Fibroblast of skin of abdomen (primary cell): Measurements from ENCODE around the gene CAPZA2. TPM values are rescaled to one million over a fixed set of nuclear protein-coding genes. Genes with fewer than 3 reads are reported as not detected.
"Not testable (repeated sequence)": the region's sequence is repeated elsewhere in the genome, so short reads cannot be mapped to it uniquely, and the experiment has no call there.

Experiments used
- DNase-seq: peaks from one replicate; pipeline ENCODE4 v3.0.0-alpha.2; 2013
- polyA plus RNA-seq, 2 experiments: library from polyadenylated mRNA; unstranded; fragments of 120-200 nt; gene quantifications; one replicate each; pipeline ENCODE4 v1.2.1, GENCODE V29; 2013; ENCODE audit not compliant: insufficient read length in 2 of 2

Gene CAPZA2
- 123 TPM for polyA plus RNA-seq (2013, experiment 1 of 2; ENCODE audit: insufficient read length)
- polyA plus RNA-seq (2013, experiment 2 of 2; ENCODE audit: insufficient read length), result 130 TPM

- DNase-seq, result peak; percentile 92
Measured at GRCh38 chr7:116862234-116862950, at the start of gene CAPZA2. Gene CAPZA2, plus strand, starts transcription at chr7:116862587. Its CDS starts 25 bp downstream, at chr7:116862612.

DNA sequence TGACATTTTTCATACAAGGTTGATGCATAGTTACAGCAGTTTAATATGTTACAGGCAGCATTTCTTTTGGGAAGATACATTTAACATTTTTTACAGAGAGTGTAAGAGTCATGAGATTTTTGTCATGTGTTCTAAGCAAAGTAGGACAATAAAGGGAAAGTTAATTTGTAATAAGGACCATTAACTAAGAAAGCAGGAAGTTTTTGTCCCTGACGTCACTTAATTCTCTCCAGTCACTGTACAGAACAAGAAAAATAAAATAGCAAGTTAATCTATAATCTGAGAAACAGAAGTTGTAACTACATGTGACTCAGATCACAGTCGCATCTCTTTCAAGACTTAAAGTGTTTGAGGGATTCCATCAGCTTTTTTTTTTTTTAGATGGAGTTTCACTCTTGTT lies 49.5 kb upstream of the CAPZA2 start:
- DNase-seq, result no peak

GRCh38 chr7:116813371-116813770 lies 49.0 kb upstream of the CAPZA2 start:
- not testable (repeated sequence) for DNase-seq

- no peak for DNase-seq
Measured at GRCh38 chr7:116815041-116815440, 47.3 kb upstream of the CAPZA2 start.

GRCh38 chr7:116820149-116820548 lies 42.2 kb upstream of the CAPZA2 start:
- DNase-seq, result no peak

DNA sequence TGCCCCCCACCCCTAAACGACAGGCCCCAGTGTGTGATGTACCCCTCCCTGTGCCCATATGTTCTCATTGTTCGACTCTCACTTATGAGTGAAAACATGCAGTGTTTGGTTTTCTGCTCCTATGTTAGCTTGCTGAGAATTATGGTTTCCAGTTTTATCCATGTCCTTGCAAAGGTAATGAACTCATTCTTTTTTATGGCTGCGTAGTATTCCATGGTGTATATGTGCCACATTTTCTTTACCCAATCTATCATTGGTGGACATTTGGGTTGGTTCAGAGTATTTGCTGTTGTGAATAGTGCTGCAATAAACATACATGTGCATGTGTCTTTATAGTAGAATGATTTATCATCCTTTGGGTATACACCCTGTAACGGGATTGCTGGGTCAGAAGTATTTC lies 40.7 kb upstream of the CAPZA2 start:
- not testable (repeated sequence) for DNase-seq

- DNase-seq, result no peak
Measured at GRCh38 chr7:116824449-116824848, 37.9 kb upstream of the CAPZA2 start.

DNA sequence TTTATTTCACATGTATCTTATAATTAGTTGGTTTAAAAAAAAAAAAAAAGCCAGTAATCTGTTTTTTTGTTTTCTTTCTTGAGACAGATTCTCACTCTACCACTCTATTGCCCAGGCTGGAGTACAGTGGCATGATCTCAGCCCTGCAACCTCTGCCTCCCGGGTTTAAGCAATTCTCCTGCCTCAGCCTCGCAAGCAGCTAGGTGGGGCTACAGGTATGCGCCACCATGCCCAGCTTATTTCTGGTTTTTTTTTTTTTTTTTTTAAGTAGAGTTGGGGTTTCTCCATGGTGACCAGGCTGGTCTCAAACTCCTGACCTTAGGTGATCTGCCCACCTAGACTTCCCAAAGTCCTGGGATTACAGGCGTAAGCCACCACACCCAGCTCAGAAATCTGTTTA lies 34.1 kb upstream of the CAPZA2 start:
- DNase-seq, result no peak

- no peak for DNase-seq
Measured at GRCh38 chr7:116829041-116829440, 33.3 kb upstream of the CAPZA2 start.

DNA sequence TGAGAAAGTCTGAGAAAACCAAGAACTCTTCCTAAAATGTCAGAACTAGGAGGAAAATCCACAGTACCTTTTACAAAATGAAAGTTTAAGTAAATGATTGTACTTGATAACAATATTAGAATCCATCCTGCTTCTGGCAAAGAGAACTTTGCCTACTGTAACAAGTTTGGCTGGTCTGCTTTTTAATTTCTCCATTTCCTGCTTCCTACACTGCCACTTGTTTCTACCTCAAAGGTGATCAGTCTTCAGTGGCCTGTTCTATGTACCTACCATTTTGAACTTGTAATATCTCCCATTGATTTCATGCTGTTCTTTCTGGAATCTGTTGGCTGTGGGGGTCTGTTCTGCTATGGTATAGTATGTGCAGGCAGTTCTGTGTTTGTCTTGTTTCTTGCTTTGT lies 32.9 kb upstream of the CAPZA2 start:
- no peak for DNase-seq

- DNase-seq, result no peak
Measured at GRCh38 chr7:116832692-116833091, 29.7 kb upstream of the CAPZA2 start.

GRCh38 chr7:116834815-116835504 lies 27.4 kb upstream of the CAPZA2 start:
- peak; percentile 28 for DNase-seq

DNA sequence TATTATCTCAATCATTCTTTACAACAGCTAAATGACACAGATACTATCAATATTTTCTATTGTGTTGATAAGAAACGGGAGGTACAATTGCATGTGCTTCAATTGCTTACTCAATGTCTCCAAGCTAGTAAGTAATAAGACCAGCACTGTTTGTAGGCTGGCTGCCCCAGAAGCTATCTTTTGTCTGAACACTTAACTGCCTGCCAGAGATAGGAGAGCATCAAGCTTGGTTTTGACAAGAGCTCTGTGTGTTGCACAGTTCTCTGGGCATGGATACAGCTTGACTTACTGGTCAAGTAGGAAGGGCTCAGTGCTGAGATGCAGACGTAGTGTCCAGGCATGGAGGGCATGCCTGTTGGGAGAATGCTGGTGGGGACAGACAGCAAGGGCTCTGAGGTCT lies 26.3 kb upstream of the CAPZA2 start:
- DNase-seq, result no peak

DNA sequence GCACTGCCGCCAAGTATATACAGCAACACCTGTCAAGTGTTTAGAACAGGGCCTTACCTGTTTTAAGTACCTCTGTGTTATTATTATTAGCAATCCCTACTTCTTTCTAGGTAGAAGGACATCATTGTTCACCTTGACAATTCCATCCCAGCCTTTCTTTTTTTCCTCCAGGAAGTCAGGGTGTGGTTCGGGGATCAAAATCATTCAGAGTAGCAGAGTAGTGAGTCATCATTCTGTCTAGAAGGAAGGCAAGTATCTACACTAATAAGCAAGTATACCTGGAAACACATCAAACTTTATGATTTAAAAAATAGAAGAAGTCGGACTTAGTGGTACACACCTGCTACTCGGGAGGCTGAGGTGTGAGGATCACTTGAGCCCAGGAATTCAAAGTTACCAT lies 25.5 kb upstream of the CAPZA2 start:
- no peak for DNase-seq

- no peak for DNase-seq
Measured at GRCh38 chr7:116837586-116837985, 24.8 kb upstream of the CAPZA2 start.

DNA sequence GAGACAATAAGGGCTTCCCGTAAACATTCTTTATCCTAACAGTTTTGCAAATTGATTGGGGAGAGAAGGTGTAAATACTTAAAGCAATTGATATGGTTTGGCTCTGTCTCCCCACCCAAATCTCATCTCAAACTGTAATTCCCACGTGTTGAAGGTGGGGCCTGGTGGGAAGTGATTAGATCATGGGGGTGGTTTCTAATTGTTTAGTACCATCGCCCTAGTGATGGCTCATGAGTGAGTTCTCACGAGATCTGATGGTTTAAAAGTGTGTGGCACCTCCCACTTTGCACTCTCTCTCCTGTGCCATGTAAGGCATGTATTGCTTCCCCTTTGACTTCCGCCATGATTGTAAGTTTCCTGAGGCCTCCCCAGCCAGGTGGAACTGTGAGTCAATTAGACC lies 22.1 kb upstream of the CAPZA2 start:
- no peak for DNase-seq

GRCh38 chr7:116842371-116842770 lies 20.0 kb upstream of the CAPZA2 start:
- no peak for DNase-seq

GRCh38 chr7:116843378-116843777 lies 19.0 kb upstream of the CAPZA2 start:
- no peak for DNase-seq

GRCh38 chr7:116851175-116851574 lies 11.2 kb upstream of the CAPZA2 start:
- DNase-seq, result no peak

- no peak for DNase-seq
Measured at GRCh38 chr7:116851671-116852070, 10.7 kb upstream of the CAPZA2 start.

DNA sequence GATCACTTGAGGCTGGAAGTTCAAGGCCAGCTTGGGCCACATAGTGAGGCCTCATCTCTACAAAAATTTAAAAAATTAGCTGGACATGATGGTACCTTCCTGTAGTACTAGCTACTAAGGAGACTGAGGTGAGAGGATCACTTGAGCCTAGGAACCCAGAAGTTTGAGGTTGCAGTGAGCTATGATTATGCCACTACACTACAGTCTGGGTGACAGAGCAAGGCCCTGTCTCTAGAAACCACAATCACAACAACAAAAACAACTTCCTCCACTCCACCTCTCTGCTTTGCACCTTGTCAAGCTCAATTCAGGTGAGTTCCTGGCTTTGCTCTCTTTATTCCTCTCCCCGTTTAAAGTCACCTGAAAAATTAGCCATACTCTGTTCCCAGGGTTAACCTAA lies 8.3 kb upstream of the CAPZA2 start:
- no peak for DNase-seq

DNA sequence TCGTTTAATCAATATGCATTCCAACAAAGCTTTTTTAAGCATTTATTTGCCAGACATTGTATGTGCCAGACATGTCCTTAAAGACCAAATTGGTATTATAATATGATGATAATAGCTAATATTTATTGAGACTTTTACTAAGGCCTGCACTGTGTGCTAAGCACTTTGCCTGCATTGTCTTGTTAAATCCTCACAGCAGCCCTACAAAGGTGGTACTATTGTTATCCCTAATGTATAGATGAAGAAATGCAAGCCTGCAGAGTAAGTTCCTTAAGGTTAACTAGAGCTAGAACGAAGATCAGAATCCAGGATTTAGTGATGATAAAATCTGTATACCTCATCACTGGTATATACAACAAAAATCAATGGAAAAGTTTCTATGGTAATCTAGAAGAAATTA lies 5.3 kb upstream of the CAPZA2 start:
- DNase-seq, result no peak

GRCh38 chr7:116859323-116859722 lies 3.1 kb upstream of the CAPZA2 start:
- DNase-seq, result peak; percentile 77

DNA sequence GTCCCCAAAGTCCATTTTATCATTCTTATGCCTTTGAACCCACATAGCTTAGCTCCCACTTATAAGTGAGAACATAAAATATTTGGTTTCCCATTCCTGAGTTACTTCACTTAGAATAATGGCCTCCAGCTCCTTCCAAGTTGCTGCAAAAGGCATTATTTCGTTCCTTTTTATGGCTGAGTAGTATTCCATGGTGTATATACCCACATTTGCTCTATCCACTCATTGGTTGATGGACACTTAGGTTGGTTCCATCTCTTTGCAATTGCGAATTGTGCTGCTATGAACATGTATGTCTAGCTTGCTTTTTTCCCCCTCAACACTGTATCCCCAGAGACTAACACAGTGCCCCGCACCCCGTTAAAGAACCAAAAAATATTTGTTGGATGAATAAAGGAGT lies 670 bp upstream of the CAPZA2 start:
- DNase-seq, result no peak
